DOHH2 (cell line): Measurements from ENCODE around the gene KRTAP25-1.

ENCODE experiments used
- CTCF ChIP-seq: fragments of 200-600 bp; sonication (generic); IDR thresholded peaks from one replicate; pipeline ENCODE4 v1.5.1; 2014; ENCODE audit warnings: antibody characterized with exemption, mild to moderate bottlenecking, low read depth, low read length; ENCODE audit not compliant: poor library complexity, severe bottlenecking
- EZH2phosphoT487 ChIP-seq: fragments of 200-600 bp; sonication (generic); IDR thresholded peaks from 2 replicates; pipeline ENCODE4 v1.6.1; 2017; ENCODE audit warnings: borderline replicate concordance, mild to moderate bottlenecking, antibody characterized with exemption, low read length, moderate library complexity, mixed read lengths

- TF ChIP-seq CTCF (no peak), EZH2phosphoT487 (no peak)
Measured at GRCh38 chr21:30269803-30270530, 19.3 kb downstream of the KRTAP25-1 start.
